ENCODE data around the gene PAGE4.

GRCh38 chrX:49879656-49880277, 50.7 kb downstream of the PAGE4 start:
- TF ChIP-seq CTCF (IDR thresholded peaks at IDR 0.05) = no peak
- TF ChIP-seq POLR2A (IDR thresholded peaks at IDR 0.05) = no peak
